AG04449 (cell line): Measurements from ENCODE around the gene CLDN1.

Experiments
- CTCF ChIA-PET: fragments of 350-600 bp; formaldehyde crosslinking; extraction: SDS; loops from one replicate; lab custom pipeline; 2021; ENCODE audit warnings: antibody characterized with exemption; lab: Yijun Ruan, JAX
- POLR2A ChIA-PET: fragments of 400-600, 350-600 bp; formaldehyde crosslinking; extraction: SDS; loops from one replicate; lab custom pipeline; 2020; ENCODE audit warnings: antibody characterized with exemption, inconsistent platforms; lab: Yijun Ruan, JAX
- DNase-seq: peaks from one replicate; pipeline ENCODE4 v3.0.0-alpha.2; 2010; ENCODE audit warnings: low read depth, low spot score
- H3K4me3 ChIP-seq: 2 replicates; pipeline ENCODE4 v1.5.1; 2011; ENCODE audit warnings: low read depth, mild to moderate bottlenecking, control low read depth, low read length
- TF ChIP-seq, protein P1 (sequence below): IDR thresholded peaks from one replicate; pipeline ENCODE4 v1.5.1; 2011; ENCODE audit warnings: mild to moderate bottlenecking, moderate library complexity, low read length, control low read depth, inconsistent platforms; ENCODE audit not compliant: insufficient read depth; ENCODE audit errors: missing control alignments

The CLDN1 gene

GRCh38 chr3:190260301-190260700 lies 61.9 kb downstream of the CLDN1 start:
- TF ChIP-seq, protein P1, sequence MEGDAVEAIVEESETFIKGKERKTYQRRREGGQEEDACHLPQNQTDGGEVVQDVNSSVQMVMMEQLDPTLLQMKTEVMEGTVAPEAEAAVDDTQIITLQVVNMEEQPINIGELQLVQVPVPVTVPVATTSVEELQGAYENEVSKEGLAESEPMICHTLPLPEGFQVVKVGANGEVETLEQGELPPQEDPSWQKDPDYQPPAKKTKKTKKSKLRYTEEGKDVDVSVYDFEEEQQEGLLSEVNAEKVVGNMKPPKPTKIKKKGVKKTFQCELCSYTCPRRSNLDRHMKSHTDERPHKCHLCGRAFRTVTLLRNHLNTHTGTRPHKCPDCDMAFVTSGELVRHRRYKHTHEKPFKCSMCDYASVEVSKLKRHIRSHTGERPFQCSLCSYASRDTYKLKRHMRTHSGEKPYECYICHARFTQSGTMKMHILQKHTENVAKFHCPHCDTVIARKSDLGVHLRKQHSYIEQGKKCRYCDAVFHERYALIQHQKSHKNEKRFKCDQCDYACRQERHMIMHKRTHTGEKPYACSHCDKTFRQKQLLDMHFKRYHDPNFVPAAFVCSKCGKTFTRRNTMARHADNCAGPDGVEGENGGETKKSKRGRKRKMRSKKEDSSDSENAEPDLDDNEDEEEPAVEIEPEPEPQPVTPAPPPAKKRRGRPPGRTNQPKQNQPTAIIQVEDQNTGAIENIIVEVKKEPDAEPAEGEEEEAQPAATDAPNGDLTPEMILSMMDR, result no peak
- DNase-seq, result no peak
- ChIA-PET POLR2A (no interaction called here), CTCF (no interaction called here)
- H3K4me3 ChIP-seq, result no peak overlapping the region

DNA sequence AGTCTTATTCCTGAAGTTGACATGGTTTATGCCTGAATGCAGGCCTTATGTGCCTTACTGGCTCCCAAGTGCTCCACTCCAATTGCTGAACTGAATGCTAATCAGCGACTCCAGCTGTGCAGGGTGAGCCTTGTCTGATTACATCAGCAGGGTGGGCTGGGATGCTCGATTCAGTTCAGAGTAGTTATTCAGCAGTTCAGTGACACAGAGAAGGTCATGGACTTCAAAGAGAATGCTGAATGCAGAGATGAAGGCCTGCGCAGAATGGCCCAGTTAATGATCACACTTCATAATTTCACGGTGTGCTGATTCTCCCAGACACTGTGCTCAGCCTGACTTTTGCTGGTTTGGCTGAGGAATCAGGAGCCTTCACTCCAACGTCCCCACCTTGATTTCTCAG lies 63.6 kb downstream of the CLDN1 start:
- no peak overlapping the region for H3K4me3 ChIP-seq
- TF ChIP-seq, protein P1, result no peak
- no peak for DNase-seq
- POLR2A ChIA-PET, result no interaction called here
- CTCF ChIA-PET, result no interaction called here
